Activated CD4-positive, CD25-positive, alpha-beta regulatory T cell treated with anti-CD3 and anti-CD28 coated beads, Interleukin-2, amount 50 U/mL, for 72 hours (primary cell): ENCODE results near the gene ABHD17C.

Source experiments
- DNase-seq: peaks from one replicate; pipeline ENCODE4 v3.0.0; 2021

Gene ABHD17C

DNA sequence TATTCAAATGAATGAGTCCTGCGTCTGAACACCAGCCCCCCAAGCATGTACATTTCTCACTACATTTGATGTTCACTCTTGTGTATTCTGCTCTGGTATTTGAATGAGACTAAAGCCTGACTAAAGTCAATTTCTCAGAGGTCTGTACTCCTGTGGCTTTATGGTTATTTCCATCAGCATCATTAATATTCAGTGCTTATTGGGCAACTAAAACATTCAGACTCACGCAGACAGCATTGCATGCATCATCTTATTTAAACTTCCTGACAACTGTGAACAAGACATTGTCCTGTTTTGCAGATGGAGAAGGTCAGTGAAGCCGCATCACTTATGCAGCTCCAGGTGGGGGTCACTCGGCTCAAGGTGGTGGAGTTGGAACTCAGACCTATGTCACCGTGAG lies 95.1 kb downstream of the ABHD17C start:
- no peak for DNase-seq

DNA sequence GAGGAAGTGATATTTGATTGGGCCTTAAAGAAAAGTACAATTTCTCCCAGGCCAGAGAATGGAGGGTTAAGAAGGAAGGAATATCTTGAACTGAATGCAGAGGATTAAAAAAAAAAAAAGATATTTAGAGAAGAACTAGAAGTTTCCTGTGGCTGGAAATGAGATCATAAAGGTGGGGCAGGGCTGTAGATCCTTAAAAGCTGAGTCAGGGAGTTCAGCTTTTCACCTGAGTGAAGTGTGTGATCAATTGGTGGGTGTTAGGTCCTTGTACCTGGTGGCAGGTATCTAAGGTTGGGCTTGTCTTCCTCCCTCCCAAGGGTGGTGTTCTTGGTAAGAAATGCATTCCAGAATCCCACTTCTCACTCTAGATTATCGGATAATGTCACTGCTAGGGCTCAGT lies 95.9 kb downstream of the ABHD17C start:
- DNase-seq: no peak

DNA sequence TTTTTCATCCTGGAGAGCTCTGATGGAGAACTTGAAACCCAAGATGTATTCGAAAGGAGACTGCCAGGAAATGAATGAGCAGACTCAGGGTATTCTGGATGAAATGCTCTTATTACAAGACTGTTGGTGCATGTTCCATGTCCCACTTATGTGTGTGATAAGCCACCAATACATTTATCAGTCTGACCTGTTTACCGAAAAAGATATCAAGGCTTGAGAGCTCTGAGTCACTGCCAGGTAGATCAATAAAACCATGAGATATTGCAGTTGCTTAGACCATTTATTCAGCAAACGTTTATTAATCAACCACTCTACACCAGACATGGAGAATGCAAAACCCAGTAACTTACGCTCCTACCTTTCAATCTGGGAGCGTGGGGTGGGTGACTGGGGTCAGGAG lies 101.3 kb downstream of the ABHD17C start:
- DNase-seq: no peak

DNA sequence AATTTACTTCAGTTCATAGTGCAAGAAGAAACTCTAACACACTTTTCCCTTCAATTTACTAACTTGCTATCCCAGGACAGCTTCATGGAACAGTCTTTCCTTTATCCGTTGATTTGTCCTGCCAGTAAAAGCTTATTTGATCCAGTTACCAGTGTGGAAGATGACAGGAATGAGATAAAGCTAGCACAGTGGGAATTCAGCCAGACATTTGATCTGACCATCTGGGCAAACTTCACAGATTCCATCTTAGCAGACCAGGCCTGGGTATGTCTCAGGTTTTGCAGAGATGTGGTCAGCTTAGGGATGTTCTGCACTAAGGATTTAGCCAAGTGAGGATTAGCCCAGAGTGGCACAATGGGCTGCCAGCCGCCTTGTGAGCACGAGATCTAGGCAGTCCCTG lies 103.8 kb downstream of the ABHD17C start:
- DNase-seq: no peak

DNA sequence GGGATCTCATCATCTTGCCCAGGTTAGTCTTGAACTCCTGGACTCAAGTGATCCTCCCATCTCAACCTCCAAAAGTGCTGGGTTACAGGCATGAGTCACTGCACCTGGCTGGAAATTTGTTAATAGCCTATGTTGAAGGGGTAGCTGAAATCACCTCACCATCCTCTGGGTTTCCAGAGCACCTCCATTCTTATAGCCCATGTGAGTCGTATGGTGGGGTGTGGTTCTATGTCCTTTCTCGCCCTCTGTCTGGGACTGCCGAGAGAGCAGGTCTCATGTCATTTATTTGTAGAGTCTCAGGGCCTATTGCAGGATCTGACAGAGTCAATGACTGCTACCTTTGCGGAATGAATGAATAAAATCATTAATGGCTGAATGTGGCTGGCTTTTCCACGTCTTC lies 105.0 kb downstream of the ABHD17C start:
- DNase-seq: no peak

DNA sequence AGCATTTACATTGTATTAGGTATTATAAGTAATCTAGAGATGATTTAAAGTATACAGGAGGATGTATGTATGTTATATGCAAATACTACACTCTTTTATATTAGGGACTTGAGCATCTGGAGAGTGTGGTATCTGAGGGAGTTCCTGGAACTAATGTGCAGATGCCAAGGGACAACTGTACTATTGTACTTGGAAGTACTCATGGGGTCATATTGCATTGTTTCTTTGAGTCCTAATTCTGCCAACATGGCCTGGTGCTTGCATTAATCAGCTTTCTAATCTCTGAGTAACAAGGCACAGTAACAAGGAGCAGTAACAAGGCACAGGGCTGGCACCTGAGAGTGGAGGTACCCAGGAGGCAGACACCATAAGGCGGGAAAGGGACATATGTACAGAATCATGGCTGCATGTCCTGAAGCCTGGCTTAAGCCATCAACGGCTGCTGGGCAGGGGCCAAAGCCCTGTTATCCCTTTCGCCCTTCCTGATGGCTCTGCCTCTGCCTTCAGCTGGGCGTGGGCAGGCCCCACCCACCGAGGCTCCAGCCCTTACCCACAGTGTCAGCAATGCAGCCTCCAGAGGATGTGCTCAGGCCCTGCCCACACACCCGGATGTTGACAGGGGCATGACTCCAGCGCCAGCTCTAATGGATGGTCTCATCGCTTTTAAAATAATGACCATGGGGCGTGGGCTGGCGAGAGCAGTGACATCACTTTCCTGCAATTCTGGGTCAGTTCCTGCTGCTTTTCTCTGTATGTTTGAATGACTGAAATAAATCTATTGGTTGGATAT lies 107.0 kb downstream of the ABHD17C start:
- DNase-seq: no peak

DNA sequence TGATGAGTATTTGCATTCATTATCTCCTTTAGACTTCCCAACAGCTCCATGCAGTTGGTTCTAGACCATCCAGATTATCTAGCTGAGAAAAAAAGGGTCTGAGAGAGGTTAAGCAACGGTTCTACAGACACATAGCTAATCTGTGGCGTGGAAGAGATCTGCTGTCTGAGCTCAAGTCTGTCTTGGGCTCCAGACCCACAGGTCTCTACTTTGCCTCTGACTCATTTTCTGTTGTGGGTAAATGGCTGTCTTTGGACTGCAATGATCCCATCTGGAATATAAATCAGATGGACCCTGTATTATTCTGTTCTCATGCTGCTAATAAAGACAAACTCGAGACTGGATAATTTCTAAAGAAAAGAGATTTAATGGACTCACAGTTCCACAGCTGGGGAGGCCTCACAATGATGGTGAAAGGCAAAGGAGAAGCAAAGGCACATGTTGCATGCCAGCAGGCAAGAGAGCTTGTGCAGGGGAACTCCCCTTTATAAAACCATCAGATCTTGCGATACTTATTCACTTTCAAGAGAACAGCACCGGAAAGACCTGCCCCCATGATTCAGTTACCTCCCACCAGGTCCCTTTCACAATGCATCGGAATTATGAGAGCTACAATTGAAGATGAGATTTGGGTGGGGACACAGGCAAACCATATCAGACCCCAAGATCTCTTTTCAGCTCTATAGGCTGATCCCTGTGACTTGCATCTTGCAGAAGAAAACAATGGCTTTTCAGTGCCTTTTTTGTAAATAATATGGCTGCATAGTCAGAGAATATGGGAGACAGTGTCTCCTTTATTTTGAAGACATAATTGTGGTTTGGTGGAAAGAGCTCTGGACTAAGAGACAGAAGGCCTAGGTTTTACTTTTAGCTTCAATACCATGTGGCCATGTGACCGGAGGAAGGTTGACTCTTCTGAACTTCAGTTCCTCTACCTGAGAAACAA lies 108.7 kb downstream of the ABHD17C start:
- DNase-seq: no peak

DNA sequence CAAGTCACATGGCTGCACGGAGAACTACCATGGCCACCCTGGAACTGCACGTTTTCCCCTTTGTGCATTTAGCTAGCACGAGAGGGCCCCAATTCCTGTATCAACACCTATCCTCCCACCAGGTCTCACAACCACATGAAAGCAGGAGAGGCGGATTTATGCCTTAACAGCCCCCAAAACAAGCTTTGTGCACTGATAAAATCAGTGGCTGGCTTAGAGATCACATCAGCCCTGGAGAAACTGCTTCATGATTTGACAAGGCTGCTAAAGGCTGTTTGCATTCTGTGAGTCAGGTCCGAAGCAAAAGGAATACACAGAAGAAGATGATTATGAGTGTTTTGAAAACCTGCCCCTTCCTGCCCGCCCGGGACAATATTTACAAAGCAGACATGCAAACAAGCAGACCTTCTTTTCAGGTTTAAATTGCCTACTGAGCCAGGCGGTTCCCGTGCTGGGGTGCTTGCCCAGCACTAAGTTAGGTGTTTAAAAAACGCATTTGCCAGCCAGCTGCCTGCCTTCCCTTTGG lies 109.9 kb downstream of the ABHD17C start:
- no peak for DNase-seq
